H1 (cell line): ENCODE measurements around the gene DYNC1I1. TPM values are rescaled to one million over a fixed set of nuclear protein-coding genes. Genes with fewer than 3 reads are reported as not detected.

Experiments
- CTCF ChIA-PET: fragments of 300-600 bp; sonication (Branson Sonifier 250); formaldehyde crosslinking; loops from one replicate; lab custom pipeline; 2021; ENCODE audit not compliant: partially characterized antibody; lab: Charles Lee
- POLR2A ChIA-PET: fragments of 300-600 bp; sonication (Branson Sonifier 250); formaldehyde crosslinking; loops from one replicate; lab custom pipeline; 2021; ENCODE audit warnings: inconsistent platforms; ENCODE audit not compliant: partially characterized antibody; lab: Charles Lee
- DNase-seq, 2 experiments: peaks; one replicate each; pipeline versions ENCODE4 v3.0.0 to v3.0.0-alpha.2; 2010 to 2022; ENCODE audit warnings: low spot score in 2 of 2, low read depth in 1 of 2, mixed read lengths in 1 of 2
- FAIRE-seq: peaks from 2 replicates; lab custom pipeline; 2011; peaks lifted over from hg19 to GRCh38; lab: Jason Lieb, UNC
- H2AFZ ChIP-seq: 2 replicates; pipeline ENCODE4 v1.8.1; 2012; ENCODE audit warnings: low read length, inconsistent platforms
- H2AK5ac ChIP-seq: 2 replicates; pipeline ENCODE4 v1.6.1; 2013; ENCODE audit warnings: low read depth, low read length
- H2BK120ac ChIP-seq: replicated peaks from 2 replicates; pipeline ENCODE3; 2013; ENCODE audit warnings: low read depth, low read length, inconsistent platforms
- H2BK12ac ChIP-seq: 2 replicates; pipeline ENCODE4 v1.6.1; 2013; ENCODE audit warnings: low read depth, low read length
- H2BK15ac ChIP-seq: 2 replicates; pipeline ENCODE4 v1.6.1; 2013; ENCODE audit warnings: low read length
- H2BK20ac ChIP-seq: 2 replicates; pipeline ENCODE4 v1.6.1; 2013; ENCODE audit warnings: low read length
- H2BK5ac ChIP-seq: 2 replicates; pipeline ENCODE4 v1.6.1; 2013; ENCODE audit warnings: low read depth, low read length
- H3K14ac ChIP-seq: 2 replicates; pipeline ENCODE4 v1.6.1; 2013; ENCODE audit warnings: inconsistent platforms; ENCODE audit not compliant: insufficient read length
- H3K18ac ChIP-seq: 2 replicates; pipeline ENCODE4 v1.6.1; 2013; ENCODE audit warnings: low read length; ENCODE audit errors: extremely low read depth
- H3K23ac ChIP-seq: 2 replicates; pipeline ENCODE4 v1.6.1; 2013; ENCODE audit warnings: inconsistent platforms; ENCODE audit not compliant: insufficient read length
- H3K23me2 ChIP-seq: 2 replicates; pipeline ENCODE4 v1.6.1; 2013; ENCODE audit warnings: low read depth, low read length
- H3K27ac ChIP-seq: 2 replicates; pipeline ENCODE4 v1.6.1; 2011; ENCODE audit warnings: low read depth, low read length, inconsistent platforms
- H3K27me3 ChIP-seq, 4 experiments: replicated peaks in 1 of 4; 1 replicate in 1 of 4; 2 replicates in 3 of 4; pipeline versions ENCODE4 v1.6.1 to v1.8.1; 2011 to 2013; ENCODE audit warnings: low read length in 3 of 4, mild to moderate bottlenecking in 3 of 4, inconsistent platforms in 2 of 4, mixed read lengths in 2 of 4, moderate library complexity in 1 of 4; ENCODE audit not compliant: control insufficient read depth in 3 of 4, insufficient read depth in 3 of 4; ENCODE audit errors: extremely low read depth in 1 of 4
- H3K36me3 ChIP-seq, 4 experiments: 2 replicates each; pipeline versions ENCODE4 v1.6.1 to v1.8.1; 2011 to 2013; ENCODE audit warnings: mild to moderate bottlenecking in 4 of 4, low read length in 3 of 4, moderate library complexity in 2 of 4, control low read depth in 1 of 4, inconsistent platforms in 1 of 4; ENCODE audit not compliant: insufficient read depth in 4 of 4, control insufficient read depth in 2 of 4
- H3K4ac ChIP-seq: replicated peaks from 2 replicates; pipeline ENCODE3; 2013; ENCODE audit warnings: low read length, low read depth, mixed read lengths, inconsistent platforms; ENCODE audit not compliant: insufficient read length
- H3K4me1 ChIP-seq, 4 experiments: replicated peaks in 1 of 4; 1 replicate in 1 of 4; 2 replicates in 3 of 4; pipeline versions ENCODE4 v1.6.1 to v1.8.1; 2011 to 2013; ENCODE audit warnings: low read length in 3 of 4, inconsistent platforms in 2 of 4, mixed read lengths in 1 of 4; ENCODE audit not compliant: insufficient read depth in 4 of 4, control insufficient read depth in 3 of 4
- H3K4me2 ChIP-seq, 2 experiments: 2 replicates each; pipeline versions ENCODE4 v1.6.1 to v1.8.1; 2011 to 2013; ENCODE audit warnings: low read depth in 2 of 2, low read length in 2 of 2, control low read depth in 1 of 2, inconsistent platforms in 1 of 2, mild to moderate bottlenecking in 1 of 2; ENCODE audit not compliant: insufficient read depth in 1 of 2
- H3K4me3 ChIP-seq, 4 experiments: fragments of 200-600, 300-600 bp in 1 of 4; sonication (generic), shearing (Covaris generic), sonication (Bioruptor Twin) in 1 of 4; 2 replicates each; pipeline versions ENCODE4 v1.5.1 to v1.8.1; 2011 to 2016; ENCODE audit warnings: low read length in 4 of 4, low read depth in 3 of 4, control low read depth in 2 of 4, inconsistent platforms in 2 of 4, mild to moderate bottlenecking in 2 of 4, mixed read lengths in 1 of 4, moderate library complexity in 1 of 4; ENCODE audit not compliant: insufficient read depth in 2 of 4; ENCODE audit errors: extremely low read depth in 1 of 4
- H3K56ac ChIP-seq: replicated peaks from 2 replicates; pipeline ENCODE3; 2013; ENCODE audit warnings: low read depth, mild to moderate bottlenecking, mixed read lengths, low read length, inconsistent platforms; ENCODE audit not compliant: insufficient read length
- H3K79me1 ChIP-seq: 2 replicates; pipeline ENCODE4 v1.6.1; 2013; ENCODE audit warnings: low read depth, low read length, control low read depth
- H3K79me2 ChIP-seq, 2 experiments: 2 replicates each; pipeline versions ENCODE4 v1.6.1 to v1.8.1; 2012 to 2013; ENCODE audit warnings: low read length in 2 of 2, mild to moderate bottlenecking in 2 of 2, inconsistent platforms in 1 of 2; ENCODE audit not compliant: insufficient read depth in 2 of 2, control insufficient read depth in 1 of 2
- H3K9ac ChIP-seq, 4 experiments: replicated peaks in 1 of 4; 1 replicate in 1 of 4; 2 replicates in 3 of 4; pipeline versions ENCODE4 v1.6.1 to v1.8.1; 2011 to 2013; ENCODE audit warnings: low read depth in 3 of 4, low read length in 3 of 4, control low read depth in 2 of 4, mild to moderate bottlenecking in 2 of 4, moderate library complexity in 2 of 4, inconsistent platforms in 1 of 4; ENCODE audit errors: extremely low read depth in 1 of 4
- H3K9me3 ChIP-seq, 2 experiments: 2 replicates each; pipeline versions ENCODE4 v1.6.1 to v1.8.1; 2012 to 2013; ENCODE audit warnings: mild to moderate bottlenecking in 2 of 2, moderate library complexity in 2 of 2, control low read depth in 1 of 2, inconsistent platforms in 1 of 2, low read depth in 1 of 2, low read length in 1 of 2, mixed read lengths in 1 of 2; ENCODE audit not compliant: insufficient read depth in 2 of 2
- H4K20me1 ChIP-seq, 2 experiments: replicated peaks in 1 of 2; 2 replicates each; pipeline versions ENCODE3 to v1.8.1; 2011 to 2013; ENCODE audit warnings: inconsistent platforms in 2 of 2, low read length in 2 of 2, mild to moderate bottlenecking in 1 of 2; ENCODE audit not compliant: insufficient read depth in 2 of 2, control insufficient read depth in 1 of 2
- H4K5ac ChIP-seq: 2 replicates; pipeline ENCODE4 v1.6.1; 2013; ENCODE audit warnings: low read length, low read depth, mixed read lengths, inconsistent platforms; ENCODE audit not compliant: insufficient read length
- H4K8ac ChIP-seq: 2 replicates; pipeline ENCODE4 v1.8.0; 2013; ENCODE audit warnings: mild to moderate bottlenecking, moderate library complexity, low read length, inconsistent platforms; ENCODE audit not compliant: insufficient read depth; ENCODE audit errors: extremely low read depth
- H4K91ac ChIP-seq: replicated peaks from 2 replicates; pipeline ENCODE3; 2013; ENCODE audit warnings: low read length, mixed read lengths, inconsistent platforms; ENCODE audit not compliant: insufficient read length
- NANOG ChIP-seq: IDR thresholded peaks from 2 replicates; pipeline ENCODE4 v1.6.1; 2011; ENCODE audit warnings: low read length, low read depth, mild to moderate bottlenecking, inconsistent platforms; ENCODE audit not compliant: insufficient read depth, poor library complexity, severe bottlenecking
- TAF7 ChIP-seq: optimal IDR thresholded peaks from 2 replicates; pipeline ENCODE3; 2011; ENCODE audit warnings: low read depth, mild to moderate bottlenecking, inconsistent platforms, low read length, moderate library complexity, borderline replicate concordance
- WGBS, 2 experiments: shearing (Covaris generic) in 1 of 2; methylation state at CpG; one replicate each; pipeline versions ENCODE4 v1.1.6 to v1.1.7; 2013 to 2015; ENCODE audit warnings: low lambda C conversion rate in 2 of 2, mixed read lengths in 2 of 2, inconsistent platforms in 1 of 2, low coverage in 1 of 2, missing lambda C conversion rate in 1 of 2; ENCODE audit not compliant: insufficient replicate concordance in 2 of 2, insufficient coverage in 1 of 2, insufficient read length in 1 of 2; ENCODE audit errors: extremely low coverage in 1 of 2, missing lambda C conversion rate in 1 of 2; 5-methylcytosine and 5-hydroxymethylcytosine counted together
- polyA plus RNA-seq, 7 experiments: library from polyadenylated mRNA; depleted of rRNA in 3 of 7; stranded (reverse) in 5 of 7; unstranded in 2 of 7; fragments of >200 nt in 5 of 7; fragments of 200-250 nt in 2 of 7; gene quantifications; 1 replicate in 5 of 7; 2 replicates in 1 of 7; 4 replicates in 1 of 7; pipeline versions ENCODE4 v1.2.1 to v1.2.3, GENCODE V29; 2011 to 2013; ENCODE audit warnings: missing spikeins in 2 of 7, mixed read lengths in 2 of 7
- total RNA-seq: library from RNA; stranded (reverse); fragmentation: NEBNext Ultra II Directional; extraction: Animal tissue kit (Norgen Biotek cat#: 25700); gene quantifications from 2 replicates; pipeline ENCODE4 v1.2.1, GENCODE V29; 2021

DYNC1I1 gene
- total and polyA plus RNA-seq, 2 of the 8 experiments (the other 6 are each of a cell fraction or from before 2014, with no cell fraction given) = 0.45 to 0.58 TPM

GRCh38 chr7:95874129-95874528 lies 101.8 kb downstream of the DYNC1I1 start:
- Histone ChIP-seq H3K79me1 (no peaks in the 10 kb centered on the region), H2AFZ (no peak overlapping the region), H3K23ac (no peak overlapping the region), H3K4me2 (no peak overlapping the region), H3K4me1 (no peaks in the 10 kb centered on the region), H3K9ac (no peak overlapping the region), H3K36me3 (no peaks in the 10 kb centered on the region), H2BK15ac (no peak overlapping the region), H3K14ac (no peak overlapping the region), H4K5ac (no peak overlapping the region), H2AK5ac (no peak overlapping the region), H2BK20ac (no peak overlapping the region), H3K4ac (no peak overlapping the region), H3K18ac (no peak overlapping the region), H3K9me3 (peaks cover 0 to 2% of the 10 kb centered on the region in 2 experiments; a peak in 1 of 4 replicates), H4K20me1 (no peaks in the 10 kb centered on the region), H2BK12ac (no peak overlapping the region), H3K56ac (no peak overlapping the region), H2BK120ac (no peak overlapping the region), H3K4me3 (no peak overlapping the region), H3K79me2 (no peaks in the 10 kb centered on the region), H3K27me3 (no peaks in the 10 kb centered on the region; a peak in 1 of 7 replicates), H4K8ac (no peak overlapping the region), H2BK5ac (no peak overlapping the region), H3K23me2 (no peaks in the 10 kb centered on the region), H4K91ac (no peak overlapping the region), H3K27ac (no peak overlapping the region)
- ChIA-PET POLR2A (interaction anchor here (0.7 kb wide), 1 partner anchor 142 kb away, joined by 3 read pairs; no protein-coding TSS in a partner anchor), CTCF (interaction anchor here (1.1 to 17.5 kb wide), 7 partner anchors 31 to 160 kb away, joined by 3 to 335 read pairs (median 5); no protein-coding TSS in a partner anchor)
- no peak for DNase-seq
- 87% methylated on average over 3 of the region's 3 CpGs; no CpG with 5 or more reads in 1 of the 2 experiments for WGBS, 2 experiments
- FAIRE-seq = no peak
- TF ChIP-seq NANOG (no peak), TAF7 (no peak)
